Mucosa of descending colon (tissue), 3 donors: Measurements from ENCODE around the gene FBXO17. TPM values are rescaled to one million over a fixed set of nuclear protein-coding genes. Genes with fewer than 3 reads are reported as not detected.

Source experiments
- ATAC-seq: fragments of 200-7000 bp; cut with Tn5 transposase; one replicate; pipeline ENCODE4 v1.9.1; 2020; ENCODE audit warnings: mild to moderate bottlenecking, moderate library complexity
- DNase-seq, 3 donors: peaks; one replicate each; pipeline ENCODE4 v3.0.0-alpha.2; 2020
- H3K36me3 ChIP-seq: fragments of 200-600 bp; one replicate; pipeline ENCODE4 v1.8.0; 2021; ENCODE audit warnings: low read depth, mild to moderate bottlenecking
- H3K4me1 ChIP-seq: fragments of 200-600 bp; one replicate; pipeline ENCODE4 v1.8.0; 2021; ENCODE audit warnings: low read depth, mild to moderate bottlenecking
- H3K4me3 ChIP-seq: fragments of 200-600 bp; one replicate; pipeline ENCODE4 v1.8.0; 2021; ENCODE audit warnings: mild to moderate bottlenecking
- H3K9me3 ChIP-seq: fragments of 200-600 bp; one replicate; pipeline ENCODE4 v1.8.0; 2021; ENCODE audit warnings: mild to moderate bottlenecking
- intact Hi-C, 2 donors: fragments of 100-400 bp; cut with DNase I in 1 of 2; cut with micrococcal nuclease in 1 of 2; formaldehyde crosslinking; loops; one replicate each; pipeline versions ENCODE4 v1.11.0 to v1.11.1; 2022; cut with DNase I, micrococcal nuclease
- total RNA-seq, 3 donors: library from RNA; stranded (reverse); fragmentation: NEBNext Ultra II Directional in 2 of 3; extraction: Animal tissue kit (Norgen Biotek cat#: 25700) in 2 of 3; gene quantifications; one replicate each; pipeline versions ENCODE4 v1.2.1 to v1.2.4, GENCODE V29; 2021 to 2023
- TF ChIP-seq, protein P1 (sequence below): fragments of 200-600 bp; IDR thresholded peaks from one replicate; pipeline ENCODE4 v1.8.0; 2022; ENCODE audit warnings: antibody characterized with exemption, mild to moderate bottlenecking
- donor health status: DM: no; HTN: no; CAD: no; lungs with moderate emphysema.
- donor health status: DM: no; HTN: no; CAD: no.
- donor health status: DM: no; HTN: yes; CAD: no.

FBXO17 gene
- total RNA-seq, 3 donors from 2014 or later: 1.8 to 18.9 (median 1.9) TPM

DNA sequence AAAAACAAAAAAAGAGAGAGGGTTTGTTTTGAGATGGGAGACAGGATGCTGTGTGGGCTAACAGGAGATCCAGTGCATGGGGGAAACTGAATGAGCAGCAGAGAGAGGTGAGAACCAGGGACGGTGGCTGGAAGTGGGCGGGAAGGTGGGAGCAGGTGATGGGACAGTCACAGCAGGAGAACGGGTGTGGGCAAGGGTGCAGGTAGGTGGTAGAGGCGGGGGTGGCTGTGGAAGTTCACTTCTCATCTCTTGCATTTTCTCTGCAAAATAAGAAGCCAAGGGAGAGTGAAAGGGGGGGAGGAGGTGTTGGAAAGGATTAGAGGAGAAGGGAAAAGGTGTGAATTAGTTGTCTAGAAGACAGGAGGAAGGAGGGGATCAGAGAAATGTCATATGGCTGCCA is 21.9 kb downstream of the FBXO17 start:
- Histone ChIP-seq H3K4me1 (peaks cover 5% of the 10 kb centered on the region), H3K36me3 (no peaks in the 10 kb centered on the region), H3K4me3 (no peak overlapping the region), H3K9me3 (no peaks in the 10 kb centered on the region)
- no peak for DNase-seq
- intact Hi-C loops: no loop called here
- no peak for ATAC-seq
- TF ChIP-seq, protein P1, sequence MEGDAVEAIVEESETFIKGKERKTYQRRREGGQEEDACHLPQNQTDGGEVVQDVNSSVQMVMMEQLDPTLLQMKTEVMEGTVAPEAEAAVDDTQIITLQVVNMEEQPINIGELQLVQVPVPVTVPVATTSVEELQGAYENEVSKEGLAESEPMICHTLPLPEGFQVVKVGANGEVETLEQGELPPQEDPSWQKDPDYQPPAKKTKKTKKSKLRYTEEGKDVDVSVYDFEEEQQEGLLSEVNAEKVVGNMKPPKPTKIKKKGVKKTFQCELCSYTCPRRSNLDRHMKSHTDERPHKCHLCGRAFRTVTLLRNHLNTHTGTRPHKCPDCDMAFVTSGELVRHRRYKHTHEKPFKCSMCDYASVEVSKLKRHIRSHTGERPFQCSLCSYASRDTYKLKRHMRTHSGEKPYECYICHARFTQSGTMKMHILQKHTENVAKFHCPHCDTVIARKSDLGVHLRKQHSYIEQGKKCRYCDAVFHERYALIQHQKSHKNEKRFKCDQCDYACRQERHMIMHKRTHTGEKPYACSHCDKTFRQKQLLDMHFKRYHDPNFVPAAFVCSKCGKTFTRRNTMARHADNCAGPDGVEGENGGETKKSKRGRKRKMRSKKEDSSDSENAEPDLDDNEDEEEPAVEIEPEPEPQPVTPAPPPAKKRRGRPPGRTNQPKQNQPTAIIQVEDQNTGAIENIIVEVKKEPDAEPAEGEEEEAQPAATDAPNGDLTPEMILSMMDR: no peak

GRCh38 chr19:38952395-38953165 is 23.0 kb downstream of the FBXO17 start:
- ATAC-seq (peak; percentile 74), DNase-seq (peak in 1 of 3 donors; percentile 65)
- Histone ChIP-seq H3K4me3 (no peak overlapping the region), H3K36me3 (no peaks in the 10 kb centered on the region), H3K9me3 (no peaks in the 10 kb centered on the region), H3K4me1 (peaks cover 5% of the 10 kb centered on the region)
- intact Hi-C loops: no loop called here
- TF ChIP-seq, protein P1: no peak

GRCh38 chr19:38951187-38951586 is 24.4 kb downstream of the FBXO17 start:
- ATAC-seq: no peak
- H3K9me3 ChIP-seq: no peaks in the 10 kb centered on the region
- H3K4me1 ChIP-seq: peaks cover 5% of the 10 kb centered on the region
- H3K4me3 ChIP-seq: no peak overlapping the region
- intact Hi-C loops: no loop called here
- no peaks in the 10 kb centered on the region for H3K36me3 ChIP-seq
- TF ChIP-seq, protein P1: no peak
- no peak for DNase-seq

DNA sequence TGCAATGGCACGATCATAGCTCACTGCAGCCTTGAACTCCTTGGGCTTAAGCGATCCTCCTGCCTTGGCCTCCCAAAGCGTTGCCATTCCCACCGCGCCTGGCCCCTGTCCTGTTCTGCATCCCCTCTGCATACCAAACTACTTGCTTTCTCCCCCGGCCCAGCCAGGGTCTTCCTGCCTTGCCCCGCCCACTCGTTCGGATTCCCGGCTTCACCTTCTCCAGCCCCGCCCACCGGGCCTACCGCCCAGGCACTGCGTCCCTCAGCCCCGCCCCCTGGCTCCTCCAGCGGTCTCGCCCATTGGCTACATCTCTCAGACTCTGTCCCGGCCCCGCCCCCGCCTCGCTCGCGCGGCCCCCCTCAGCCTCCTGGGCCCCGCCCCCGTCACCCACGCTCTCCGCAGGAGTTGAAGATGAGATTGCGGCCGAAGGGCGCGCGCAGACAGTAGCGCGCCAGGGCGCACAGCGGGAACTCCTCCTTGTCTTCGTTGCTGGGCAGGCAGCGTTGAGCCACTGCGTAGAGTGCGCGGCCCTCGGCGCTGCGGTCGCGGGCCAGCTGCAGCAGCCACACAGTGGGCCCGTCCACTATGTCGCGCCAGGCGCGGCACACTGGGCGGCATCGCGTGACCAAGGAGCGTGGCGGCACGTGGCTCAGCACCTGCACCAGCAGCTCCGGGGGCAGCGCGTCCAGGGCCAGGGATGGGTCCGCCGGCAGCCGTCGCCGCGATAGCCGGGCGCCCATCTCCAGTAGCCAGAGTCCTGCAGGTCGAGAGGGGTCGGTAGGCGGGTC is 25.8 kb downstream of the FBXO17 start:
- Histone ChIP-seq H3K4me3 (no peak overlapping the region), H3K9me3 (no peaks in the 10 kb centered on the region), H3K4me1 (peaks cover 5% of the 10 kb centered on the region), H3K36me3 (no peaks in the 10 kb centered on the region)
- DNase-seq (peak; percentile 79 to 86 (median 85)), ATAC-seq (peak; percentile 91)
- TF ChIP-seq, protein P1: no peak
- intact Hi-C loops: no loop called here

GRCh38 chr19:38946229-38947010 is 29.1 kb downstream of the FBXO17 start:
- TF ChIP-seq, protein P1: no peak
- intact Hi-C loops: no loop called here
- Histone ChIP-seq H3K4me3 (no peak overlapping the region), H3K4me1 (peaks cover 5% of the 10 kb centered on the region), H3K36me3 (no peaks in the 10 kb centered on the region), H3K9me3 (no peaks in the 10 kb centered on the region)
- ATAC-seq: peak; percentile 31
- no peak for DNase-seq
